ENCODE measurements around the gene RFT1. TPM values are rescaled to one million over a fixed set of nuclear protein-coding genes. Genes with fewer than 3 reads are reported as not detected.
A peak's percentile ranks its signal among the peaks of the same experiment; 100 is the strongest.

RFT1 gene
- total and polyA plus RNA-seq, 10 donors, result 6.0 to 25.6 (median 15.4) TPM

- DNase-seq, result no peak
- Histone ChIP-seq H3K4me3 (peak overlapping the region in 4 of 8 donors; percentile 14 to 56 (median 26)), H3K9me3 (no peaks in the 10 kb centered on the region), H3K27me3 (replicated peaks in 1 of 7) (no peaks in the 10 kb centered on the region), H3K4me1 (peaks cover 68 to 100% (median 100%) of the 10 kb centered on the region in 6 donors), H3K36me3 (peaks cover 0 to 55% (median 2%) of the 10 kb centered on the region in 6 donors), H3K27ac (peak overlapping the region in 7 of 8 donors; percentile 54 to 98 (median 77))
- intact Hi-C loops (cut with DNase I; ENCODE audit: low total_unique reads), result no loop called here
- 43 to 77% (median 63%) methylated on average over 13 to 15 of the region's 15 CpGs for WGBS, 5 donors
- TF ChIP-seq CTCF (IDR thresholded peaks at IDR 0.05 in 8 of 11, conservative IDR thresholded peaks at IDR 0.05 in 3 of 11) (no peak), POLR2AphosphoS5 (IDR thresholded peaks at IDR 0.05) (no peak), POLR2A (IDR thresholded peaks at IDR 0.05) (no peak)
Measured at GRCh38 chr3:53169045-53169831, 39.0 kb upstream of the RFT1 start.

GRCh38 chr3:53168175-53168923 lies 38.1 kb upstream of the RFT1 start:
- no peak for TF ChIP-seq POLR2A (IDR thresholded peaks at IDR 0.05)
- TF ChIP-seq POLR2AphosphoS5 (IDR thresholded peaks at IDR 0.05), result no peak
- TF ChIP-seq CTCF (IDR thresholded peaks at IDR 0.05 in 8 of 11, conservative IDR thresholded peaks at IDR 0.05 in 3 of 11), result no peak
- Histone ChIP-seq H3K36me3 (peaks cover 0 to 49% (median 0%) of the 10 kb centered on the region in 6 donors), H3K9me3 (no peaks in the 10 kb centered on the region), H3K4me3 (peak overlapping the region in 4 of 8 donors; percentile 14 to 56 (median 26)), H3K27me3 (replicated peaks in 1 of 7) (no peaks in the 10 kb centered on the region), H3K4me1 (peaks cover 67 to 100% (median 99%) of the 10 kb centered on the region in 6 donors), H3K27ac (peak overlapping the region; percentile 19 to 98 (median 77))
- intact Hi-C loops (cut with DNase I; ENCODE audit: low total_unique reads), result no loop called here
- 42 to 76% (median 59%) methylated on average over 15 of the region's 15 CpGs for WGBS, 5 donors
- DNase-seq, result no peak

GRCh38 chr3:53167418-53168174 lies 37.4 kb upstream of the RFT1 start:
- Histone ChIP-seq H3K4me1 (peaks cover 60 to 100% (median 99%) of the 10 kb centered on the region in 6 donors), H3K27ac (peak overlapping the region; percentile 19 to 98 (median 77)), H3K27me3 (replicated peaks in 1 of 7) (no peaks in the 10 kb centered on the region), H3K4me3 (peak overlapping the region in 5 of 8 donors; percentile 1 to 56 (median 18)), H3K36me3 (peaks cover 0 to 42% (median 0%) of the 10 kb centered on the region in 6 donors), H3K9me3 (no peaks in the 10 kb centered on the region)
- intact Hi-C loops (cut with DNase I; ENCODE audit: low total_unique reads), result no loop called here
- no peak for DNase-seq
- 52 to 63% (median 61%) methylated on average over 7 of the region's 7 CpGs for WGBS, 5 donors
- TF ChIP-seq POLR2A (IDR thresholded peaks at IDR 0.05), result no peak
- no peak for TF ChIP-seq CTCF (IDR thresholded peaks at IDR 0.05 in 8 of 11, conservative IDR thresholded peaks at IDR 0.05 in 3 of 11)
- no peak for TF ChIP-seq POLR2AphosphoS5 (IDR thresholded peaks at IDR 0.05)

All from spleen (tissue), 11 donors.